Measurements from ENCODE around the gene NKIRAS1.

Gene NKIRAS1

DNA sequence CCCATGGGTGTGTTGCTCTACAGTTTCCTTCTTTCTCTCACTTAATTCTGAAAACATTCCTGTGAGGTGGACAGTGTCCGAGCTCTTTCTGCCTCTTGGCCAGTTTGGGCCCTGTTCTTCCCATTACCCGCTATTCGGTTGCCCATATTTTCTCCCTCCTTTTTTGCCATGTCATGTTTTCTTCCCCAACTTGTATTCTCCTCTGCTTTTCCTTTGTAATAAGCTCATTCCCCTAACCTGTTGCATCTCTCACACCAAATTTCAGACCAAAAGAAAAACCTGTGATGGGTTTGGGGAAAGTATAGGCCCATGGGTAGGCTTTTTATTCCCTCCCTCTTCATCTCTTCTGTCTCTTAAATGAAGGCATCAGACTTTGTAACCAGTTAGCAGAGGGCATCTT lies 30.5 kb downstream of the NKIRAS1 start (continued):
- TF ChIP-seq, protein P1, sequence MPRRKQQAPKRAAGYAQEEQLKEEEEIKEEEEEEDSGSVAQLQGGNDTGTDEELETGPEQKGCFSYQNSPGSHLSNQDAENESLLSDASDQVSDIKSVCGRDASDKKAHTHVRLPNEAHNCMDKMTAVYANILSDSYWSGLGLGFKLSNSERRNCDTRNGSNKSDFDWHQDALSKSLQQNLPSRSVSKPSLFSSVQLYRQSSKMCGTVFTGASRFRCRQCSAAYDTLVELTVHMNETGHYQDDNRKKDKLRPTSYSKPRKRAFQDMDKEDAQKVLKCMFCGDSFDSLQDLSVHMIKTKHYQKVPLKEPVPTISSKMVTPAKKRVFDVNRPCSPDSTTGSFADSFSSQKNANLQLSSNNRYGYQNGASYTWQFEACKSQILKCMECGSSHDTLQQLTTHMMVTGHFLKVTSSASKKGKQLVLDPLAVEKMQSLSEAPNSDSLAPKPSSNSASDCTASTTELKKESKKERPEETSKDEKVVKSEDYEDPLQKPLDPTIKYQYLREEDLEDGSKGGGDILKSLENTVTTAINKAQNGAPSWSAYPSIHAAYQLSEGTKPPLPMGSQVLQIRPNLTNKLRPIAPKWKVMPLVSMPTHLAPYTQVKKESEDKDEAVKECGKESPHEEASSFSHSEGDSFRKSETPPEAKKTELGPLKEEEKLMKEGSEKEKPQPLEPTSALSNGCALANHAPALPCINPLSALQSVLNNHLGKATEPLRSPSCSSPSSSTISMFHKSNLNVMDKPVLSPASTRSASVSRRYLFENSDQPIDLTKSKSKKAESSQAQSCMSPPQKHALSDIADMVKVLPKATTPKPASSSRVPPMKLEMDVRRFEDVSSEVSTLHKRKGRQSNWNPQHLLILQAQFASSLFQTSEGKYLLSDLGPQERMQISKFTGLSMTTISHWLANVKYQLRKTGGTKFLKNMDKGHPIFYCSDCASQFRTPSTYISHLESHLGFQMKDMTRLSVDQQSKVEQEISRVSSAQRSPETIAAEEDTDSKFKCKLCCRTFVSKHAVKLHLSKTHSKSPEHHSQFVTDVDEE (CRISPR knock-in tag; IDR thresholded peaks at IDR 0.05) = no peak

DNA sequence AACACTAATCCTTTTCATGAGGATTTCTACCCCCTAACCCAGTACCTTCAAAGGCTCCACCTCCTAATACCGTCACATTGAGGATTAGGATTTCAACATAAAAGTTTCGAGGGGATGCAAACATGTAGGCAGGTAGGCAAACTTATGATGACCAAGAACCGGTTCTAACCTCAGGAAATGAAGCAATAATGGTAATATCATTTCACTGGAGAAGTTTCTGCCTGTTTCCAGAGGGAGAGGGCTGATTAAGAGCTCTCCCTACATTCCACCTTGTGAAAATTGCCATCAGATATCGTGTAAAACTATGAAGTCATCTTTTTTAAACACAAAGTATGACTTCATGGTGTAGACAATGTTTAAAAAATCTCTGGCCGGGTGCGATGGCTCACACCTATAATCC lies 31.6 kb downstream of the NKIRAS1 start:
- TF ChIP-seq GLIS3 (CRISPR knock-in tag; IDR thresholded peaks at IDR 0.05) = no peak
- TF ChIP-seq PPARA (CRISPR knock-in tag; IDR thresholded peaks at IDR 0.05; ENCODE audit: borderline replicate concordance) = no peak
- no peak for TF ChIP-seq CSDC2 (CRISPR knock-in tag; IDR thresholded peaks at IDR 0.05)
- TF ChIP-seq ZNF8 (CRISPR knock-in tag; IDR thresholded peaks at IDR 0.05) = no peak
- no peak for TF ChIP-seq OSR1 (CRISPR knock-in tag; IDR thresholded peaks at IDR 0.05)
- no peak for TF ChIP-seq ZNF70 (CRISPR knock-in tag; IDR thresholded peaks at IDR 0.05)
- TF ChIP-seq, protein P1 (CRISPR knock-in tag; IDR thresholded peaks at IDR 0.05) = no peak
- TF ChIP-seq, protein P2, sequence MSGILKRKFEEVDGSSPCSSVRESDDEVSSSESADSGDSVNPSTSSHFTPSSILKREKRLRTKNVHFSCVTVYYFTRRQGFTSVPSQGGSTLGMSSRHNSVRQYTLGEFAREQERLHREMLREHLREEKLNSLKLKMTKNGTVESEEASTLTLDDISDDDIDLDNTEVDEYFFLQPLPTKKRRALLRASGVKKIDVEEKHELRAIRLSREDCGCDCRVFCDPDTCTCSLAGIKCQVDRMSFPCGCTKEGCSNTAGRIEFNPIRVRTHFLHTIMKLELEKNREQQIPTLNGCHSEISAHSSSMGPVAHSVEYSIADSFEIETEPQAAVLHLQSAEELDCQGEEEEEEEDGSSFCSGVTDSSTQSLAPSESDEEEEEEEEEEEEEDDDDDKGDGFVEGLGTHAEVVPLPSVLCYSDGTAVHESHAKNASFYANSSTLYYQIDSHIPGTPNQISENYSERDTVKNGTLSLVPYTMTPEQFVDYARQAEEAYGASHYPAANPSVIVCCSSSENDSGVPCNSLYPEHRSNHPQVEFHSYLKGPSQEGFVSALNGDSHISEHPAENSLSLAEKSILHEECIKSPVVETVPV (CRISPR knock-in tag; IDR thresholded peaks at IDR 0.05) = no peak
- TF ChIP-seq, protein P3, sequence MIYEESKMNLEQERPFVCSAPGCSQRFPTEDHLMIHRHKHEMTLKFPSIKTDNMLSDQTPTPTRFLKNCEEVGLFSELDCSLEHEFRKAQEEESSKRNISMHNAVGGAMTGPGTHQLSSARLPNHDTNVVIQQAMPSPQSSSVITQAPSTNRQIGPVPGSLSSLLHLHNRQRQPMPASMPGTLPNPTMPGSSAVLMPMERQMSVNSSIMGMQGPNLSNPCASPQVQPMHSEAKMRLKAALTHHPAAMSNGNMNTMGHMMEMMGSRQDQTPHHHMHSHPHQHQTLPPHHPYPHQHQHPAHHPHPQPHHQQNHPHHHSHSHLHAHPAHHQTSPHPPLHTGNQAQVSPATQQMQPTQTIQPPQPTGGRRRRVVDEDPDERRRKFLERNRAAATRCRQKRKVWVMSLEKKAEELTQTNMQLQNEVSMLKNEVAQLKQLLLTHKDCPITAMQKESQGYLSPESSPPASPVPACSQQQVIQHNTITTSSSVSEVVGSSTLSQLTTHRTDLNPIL (CRISPR knock-in tag; IDR thresholded peaks at IDR 0.05; ENCODE audit: low read depth) = no peak
- ATAC-seq = no peak

DNA sequence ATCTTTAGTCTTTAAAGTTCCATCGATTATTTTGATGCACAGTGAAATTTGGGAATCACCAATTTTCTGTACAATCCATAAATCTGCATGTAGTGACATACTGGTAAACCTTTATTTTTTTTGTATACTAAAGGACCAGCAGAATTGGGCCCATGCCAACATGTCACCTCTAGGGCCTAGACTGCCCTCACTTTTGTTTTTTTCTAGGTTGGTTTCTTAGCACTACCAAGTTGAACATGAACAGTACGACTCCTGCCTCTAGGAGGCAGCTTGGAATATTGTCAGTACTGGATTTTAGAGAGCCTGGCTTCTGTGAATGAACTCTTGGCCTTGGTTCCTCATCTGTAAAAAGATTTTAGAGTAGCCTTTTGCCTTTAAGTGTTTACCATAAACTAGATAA lies 32.3 kb downstream of the NKIRAS1 start:
- peak; percentile 61 for ATAC-seq

More for the DNA sequence above, 32.3 kb downstream of the NKIRAS1 start:
- no peak for TF ChIP-seq OSR1 (CRISPR knock-in tag; IDR thresholded peaks at IDR 0.05)
- TF ChIP-seq ARNTL (CRISPR knock-in tag; IDR thresholded peaks at IDR 0.05; ENCODE audit: borderline replicate concordance, low read depth) = no peak
- TF ChIP-seq ESRRG (CRISPR knock-in tag; IDR thresholded peaks at IDR 0.05) = no peak
- TF ChIP-seq, protein P1 (CRISPR knock-in tag; IDR thresholded peaks at IDR 0.05) = no peak
- TF ChIP-seq ZNF70 (CRISPR knock-in tag; IDR thresholded peaks at IDR 0.05) = no peak
- TF ChIP-seq, protein P4, sequence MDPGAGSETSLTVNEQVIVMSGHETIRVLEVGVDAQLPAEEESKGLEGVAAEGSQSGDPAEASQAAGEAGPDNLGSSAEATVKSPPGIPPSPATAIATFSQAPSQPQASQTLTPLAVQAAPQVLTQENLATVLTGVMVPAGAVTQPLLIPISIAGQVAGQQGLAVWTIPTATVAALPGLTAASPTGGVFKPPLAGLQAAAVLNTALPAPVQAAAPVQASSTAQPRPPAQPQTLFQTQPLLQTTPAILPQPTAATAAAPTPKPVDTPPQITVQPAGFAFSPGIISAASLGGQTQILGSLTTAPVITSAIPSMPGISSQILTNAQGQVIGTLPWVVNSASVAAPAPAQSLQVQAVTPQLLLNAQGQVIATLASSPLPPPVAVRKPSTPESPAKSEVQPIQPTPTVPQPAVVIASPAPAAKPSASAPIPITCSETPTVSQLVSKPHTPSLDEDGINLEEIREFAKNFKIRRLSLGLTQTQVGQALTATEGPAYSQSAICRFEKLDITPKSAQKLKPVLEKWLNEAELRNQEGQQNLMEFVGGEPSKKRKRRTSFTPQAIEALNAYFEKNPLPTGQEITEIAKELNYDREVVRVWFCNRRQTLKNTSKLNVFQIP (CRISPR knock-in tag; IDR thresholded peaks at IDR 0.05; ENCODE audit: borderline replicate concordance, low read depth) = no peak
- TF ChIP-seq, protein P3 (CRISPR knock-in tag; IDR thresholded peaks at IDR 0.05; ENCODE audit: low read depth) = no peak

Measured in SK-N-SH treated with all-trans-retinoic acid at 6 μM for 48 hours (cell line).